Measurements from ENCODE around the gene SELL. TPM values are rescaled to one million over a fixed set of nuclear protein-coding genes. Genes with fewer than 3 reads are reported as not detected.

Gene SELL
- total and polyA plus RNA-seq, 2 of the 4 experiments (the other 2 are of a cell fraction) = not detected

GRCh38 chr1:169729991-169730390 lies 18.6 kb upstream of the SELL start:
- H3K14ac ChIP-seq (replicated peaks; ENCODE audit: low read depth, low read length) = no peak overlapping the region
- ChIA-PET CTCF (no interaction called here), POLR2A (ENCODE audit: unreplicated experiment) (no interaction called here)
- H2AK9ac ChIP-seq (replicated peaks; ENCODE audit: low read depth, low read length, poor library complexity) = no peak overlapping the region
- in situ Hi-C loops (cut with MboI; ENCODE audit: low sequenced_read_pairs) (no loop called here), dilution Hi-C loops (cut with HindIII; ENCODE audit: low sequenced_read_pairs, unreplicated experiment) (no loop called here), intact Hi-C loops (cut with micrococcal nuclease) (no loop called here)
- H4K91ac ChIP-seq (ENCODE audit: insufficient read depth, low read depth, low read length) = no peak overlapping the region
- H2BK120ac ChIP-seq (ENCODE audit: low read depth, low read length) = no peak overlapping the region
- H4K5ac ChIP-seq (ENCODE audit: low read depth, low read length) = no peak overlapping the region
- H3K27ac ChIP-seq (ENCODE audit: insufficient read depth, low read length) = no peak overlapping the region
- no peaks in the 10 kb centered on the region for H3K79me1 ChIP-seq (ENCODE audit: low read depth in 1 of 2, low read length in 2 of 2)
- no TSS peak for BruUV-seq (replicated peaks)
- no peaks in the 10 kb centered on the region for H3K36me3 ChIP-seq (ENCODE audit: control insufficient read depth, insufficient read depth, low read length)
- no peak overlapping the region for H2BK20ac ChIP-seq (ENCODE audit: low read depth, low read length)
- no peaks in the 10 kb centered on the region for H3K9me3 ChIP-seq (ENCODE audit: control insufficient read depth, insufficient read depth, low read length)
- H3K4ac ChIP-seq (ENCODE audit: low read depth, low read length) = no peak overlapping the region
- TF ChIP-seq RCOR1 (IDR thresholded peaks at IDR 0.05; ENCODE audit: insufficient replicate concordance, low read length) (no peak), SMC3 (IDR thresholded peaks at IDR 0.05; ENCODE audit: low read depth, low read length) (no peak), CHD1 (IDR thresholded peaks at IDR 0.05; ENCODE audit: low read depth, low read length) (no peak), BHLHE40 (IDR thresholded peaks at IDR 0.05; ENCODE audit: low read depth, low read length) (no peak), CEBPB (IDR thresholded peaks at IDR 0.05; ENCODE audit: low read depth, low read length) (no peak), MAZ (IDR thresholded peaks at IDR 0.05; ENCODE audit: borderline replicate concordance, low read depth, low read length) (no peak), MAFK (IDR thresholded peaks at IDR 0.05; ENCODE audit: low read depth, low read length) (no peak), ELK1 (IDR thresholded peaks at IDR 0.05; ENCODE audit: borderline replicate concordance, low read depth, low read length) (no peak), POLR2A (IDR thresholded peaks at IDR 0.05; ENCODE audit: low read depth, low read length) (no peak), RFX5 (IDR thresholded peaks at IDR 0.05; ENCODE audit: low read depth, low read length) (no peak), MXI1 (IDR thresholded peaks at IDR 0.05; ENCODE audit: borderline replicate concordance, low read depth, low read length) (no peak), RAD21 (IDR thresholded peaks at IDR 0.05; ENCODE audit: low read length) (no peak), USF2 (IDR thresholded peaks at IDR 0.05; ENCODE audit: low read depth, low read length) (no peak), FOS (IDR thresholded peaks at IDR 0.05; ENCODE audit: low read depth, low read length) (no peak), NFE2L2 (IDR thresholded peaks at IDR 0.05; ENCODE audit: low read depth, low read length) (no peak)
- TF ChIP-seq, protein P1, sequence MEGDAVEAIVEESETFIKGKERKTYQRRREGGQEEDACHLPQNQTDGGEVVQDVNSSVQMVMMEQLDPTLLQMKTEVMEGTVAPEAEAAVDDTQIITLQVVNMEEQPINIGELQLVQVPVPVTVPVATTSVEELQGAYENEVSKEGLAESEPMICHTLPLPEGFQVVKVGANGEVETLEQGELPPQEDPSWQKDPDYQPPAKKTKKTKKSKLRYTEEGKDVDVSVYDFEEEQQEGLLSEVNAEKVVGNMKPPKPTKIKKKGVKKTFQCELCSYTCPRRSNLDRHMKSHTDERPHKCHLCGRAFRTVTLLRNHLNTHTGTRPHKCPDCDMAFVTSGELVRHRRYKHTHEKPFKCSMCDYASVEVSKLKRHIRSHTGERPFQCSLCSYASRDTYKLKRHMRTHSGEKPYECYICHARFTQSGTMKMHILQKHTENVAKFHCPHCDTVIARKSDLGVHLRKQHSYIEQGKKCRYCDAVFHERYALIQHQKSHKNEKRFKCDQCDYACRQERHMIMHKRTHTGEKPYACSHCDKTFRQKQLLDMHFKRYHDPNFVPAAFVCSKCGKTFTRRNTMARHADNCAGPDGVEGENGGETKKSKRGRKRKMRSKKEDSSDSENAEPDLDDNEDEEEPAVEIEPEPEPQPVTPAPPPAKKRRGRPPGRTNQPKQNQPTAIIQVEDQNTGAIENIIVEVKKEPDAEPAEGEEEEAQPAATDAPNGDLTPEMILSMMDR (conservative IDR thresholded peaks at IDR 0.05; ENCODE audit: low read depth, low read length) = no peak
- H3K27me3 ChIP-seq (ENCODE audit: control insufficient read depth, insufficient read depth, low read length) = peaks cover 2% of the 10 kb centered on the region
- H3K9ac ChIP-seq (ENCODE audit: low read depth, low read length) = no peak overlapping the region
- H3K23ac ChIP-seq (ENCODE audit: low read depth, low read length) = no peak overlapping the region
- H3K9me1 ChIP-seq (ENCODE audit: insufficient read depth, low read length) = no peaks in the 10 kb centered on the region
- H2BK15ac ChIP-seq (ENCODE audit: low read depth, low read length) = no peak overlapping the region
- no peak overlapping the region for H3K18ac ChIP-seq (ENCODE audit: low read depth, low read length)
- no peak overlapping the region for H2BK5ac ChIP-seq (ENCODE audit: low read depth, low read length, poor library complexity, severe bottlenecking)
- H4K20me1 ChIP-seq (ENCODE audit: insufficient read depth, low read length) = no peaks in the 10 kb centered on the region
- no peak overlapping the region for H4K8ac ChIP-seq (ENCODE audit: low read depth in 2 of 2, low read length in 2 of 2)
- no peak overlapping the region for H2AK5ac ChIP-seq (ENCODE audit: low read depth, low read length)
- DNase-seq = no peak
- no peak overlapping the region for H3K4me2 ChIP-seq (ENCODE audit: low read depth, low read length)
- ATAC-seq (ENCODE audit: low read depth) = no peak
- H3K56ac ChIP-seq (ENCODE audit: extremely low read depth, insufficient read depth, low read length) = no peak overlapping the region
- no peaks in the 10 kb centered on the region for H3K4me1 ChIP-seq (ENCODE audit: control insufficient read depth, insufficient read depth, low read length)
- no peak overlapping the region for H2AFZ ChIP-seq (replicated peaks; ENCODE audit: low read length, poor library complexity)
- no peak overlapping the region for H3K4me3 ChIP-seq (ENCODE audit: insufficient read depth, low read depth, low read length)

Measured in IMR-90 (cell line).